Posterior cingulate gyrus (tissue), 11 donors: ENCODE data around the gene MAN1A1.
"Not testable (repeated sequence)": the region's sequence is repeated elsewhere in the genome, so short reads cannot be mapped to it uniquely, and the experiment has no call there.

ENCODE experiments used
- DNase-seq, 10 donors: peaks; one replicate each; pipeline versions ENCODE4 v3.0.0 to v3.0.0-alpha.2; 2020 to 2021; ENCODE audit warnings: mixed read lengths in 3 of 10
- intact Hi-C: fragments of 100-400 bp; cut with DNase I; formaldehyde crosslinking; loops from one replicate; pipeline ENCODE4 v1.15.1; 2023

The MAN1A1 gene

GRCh38 chr6:119157506-119157815 is 192.1 kb downstream of the MAN1A1 start:
- intact Hi-C loops, result no loop called here
- DNase-seq, result no peak

- peak in 1 of 10 donors; percentile 73 for DNase-seq
- intact Hi-C loops, result no loop called here
Measured at GRCh38 chr6:119156757-119157505, 192.6 kb downstream of the MAN1A1 start.

- intact Hi-C loops, DNase-seq: not testable (repeated sequence)
Measured at GRCh38 chr6:119156082-119156481, 193.5 kb downstream of the MAN1A1 start.

GRCh38 chr6:119152187-119152586 is 197.4 kb downstream of the MAN1A1 start:
- no peak for DNase-seq
- intact Hi-C loops, result no loop called here

- intact Hi-C loops, result loop anchor here (5.0 kb wide), 1 partner anchor 208 kb away; no protein-coding TSS in a partner anchor
- DNase-seq, result no peak
Measured at GRCh38 chr6:119148825-119149525, 200.6 kb downstream of the MAN1A1 start.

GRCh38 chr6:119148098-119148824 is 201.3 kb downstream of the MAN1A1 start:
- peak in 3 of 10 donors; percentile 19 to 61 (median 21) for DNase-seq
- intact Hi-C loops, result loop anchor here (5.0 kb wide), 1 partner anchor 209 kb away; no protein-coding TSS in a partner anchor

GRCh38 chr6:119147101-119148053 is 202.2 kb downstream of the MAN1A1 start:
- intact Hi-C loops, result loop anchor here (5.0 kb wide), 1 partner anchor 210 kb away; no protein-coding TSS in a partner anchor
- DNase-seq, result peak in 2 of 10 donors; percentile 18 to 82

- intact Hi-C loops, result loop anchor here (5.0 kb wide), 1 partner anchor 212 kb away; no protein-coding TSS in a partner anchor
- DNase-seq, result no peak
Measured at GRCh38 chr6:119145111-119145510, 204.4 kb downstream of the MAN1A1 start.

- no peak for DNase-seq
- intact Hi-C loops, result no loop called here
Measured at GRCh38 chr6:119142637-119143036, 206.9 kb downstream of the MAN1A1 start.

- no peak for DNase-seq
- intact Hi-C loops, result no loop called here
Measured at GRCh38 chr6:119142041-119142440, 207.5 kb downstream of the MAN1A1 start.

GRCh38 chr6:119140196-119141140 is 209.1 kb downstream of the MAN1A1 start:
- intact Hi-C loops, result no loop called here
- DNase-seq, result no peak

GRCh38 chr6:119138906-119139541 is 210.5 kb downstream of the MAN1A1 start:
- DNase-seq, result no peak
- intact Hi-C loops, result no loop called here

GRCh38 chr6:119137194-119138072 is 212.1 kb downstream of the MAN1A1 start:
- no peak for DNase-seq
- intact Hi-C loops, result no loop called here

GRCh38 chr6:119134752-119135151 is 214.8 kb downstream of the MAN1A1 start:
- no peak for DNase-seq
- intact Hi-C loops, result no loop called here

GRCh38 chr6:119133400-119133799 is 216.2 kb downstream of the MAN1A1 start:
- DNase-seq, result no peak
- intact Hi-C loops, result no loop called here

GRCh38 chr6:119132261-119132981 is 217.1 kb downstream of the MAN1A1 start:
- intact Hi-C loops, result no loop called here
- DNase-seq, result no peak

- intact Hi-C loops, result no loop called here
- no peak for DNase-seq
Measured at GRCh38 chr6:119129968-119130484, 219.5 kb downstream of the MAN1A1 start.
